G401 (cell line): Measurements from ENCODE around the gene FBF1. TPM values are rescaled to one million over a fixed set of nuclear protein-coding genes. Genes with fewer than 3 reads are reported as not detected.

Source experiments
- DNase-seq: peaks from one replicate; pipeline ENCODE4 v3.0.0-alpha.2; 2015; ENCODE audit warnings: low spot score
- in situ Hi-C: cut with HindIII; loops from 2 replicates; pipeline ENCODE4 v1.10.0; 2016; ENCODE audit warnings: low sequenced_read_pairs, mixed read lengths
- total RNA-seq: library from RNA; depleted of rRNA; stranded (reverse); fragments of >200 nt; shearing (Covaris generic); gene quantifications from 2 replicates; pipeline ENCODE4 v1.2.3, GENCODE V29; 2014

The FBF1 gene
- total RNA-seq, 1 experiment from 2014 or later: 21.6 TPM

DNA sequence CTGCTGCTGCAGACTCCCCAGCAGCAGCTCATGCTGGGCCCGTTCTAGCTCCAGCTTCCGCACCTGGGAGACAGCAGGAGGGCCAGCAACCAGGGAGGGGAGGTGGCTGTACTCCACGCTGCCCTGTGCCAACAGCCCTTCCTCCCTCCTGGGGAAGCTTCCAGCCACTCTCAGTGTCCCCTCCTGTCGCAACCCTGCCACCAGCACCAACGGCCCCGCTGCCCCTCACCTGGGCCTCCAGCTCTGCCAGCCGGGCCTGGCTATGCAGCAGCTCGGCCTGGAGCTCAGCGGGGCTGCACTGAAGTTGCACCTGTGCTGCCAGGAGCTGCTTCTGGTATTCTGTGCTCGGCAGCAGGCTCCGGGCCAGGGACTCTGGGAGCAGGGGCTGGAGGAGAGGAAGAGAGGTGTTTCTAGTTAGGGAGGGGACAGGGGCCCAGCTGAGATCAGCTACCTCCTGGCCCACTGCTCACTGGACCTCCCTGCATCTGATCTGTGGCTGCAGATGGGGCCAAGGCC is 20.7 kb downstream of the FBF1 start:
- in situ Hi-C loops: loop anchor here (25.0 kb wide), 1 partner anchor 117 kb away; the partner anchor contains the start of gene EVPL
- peak; percentile 75 for DNase-seq

DNA sequence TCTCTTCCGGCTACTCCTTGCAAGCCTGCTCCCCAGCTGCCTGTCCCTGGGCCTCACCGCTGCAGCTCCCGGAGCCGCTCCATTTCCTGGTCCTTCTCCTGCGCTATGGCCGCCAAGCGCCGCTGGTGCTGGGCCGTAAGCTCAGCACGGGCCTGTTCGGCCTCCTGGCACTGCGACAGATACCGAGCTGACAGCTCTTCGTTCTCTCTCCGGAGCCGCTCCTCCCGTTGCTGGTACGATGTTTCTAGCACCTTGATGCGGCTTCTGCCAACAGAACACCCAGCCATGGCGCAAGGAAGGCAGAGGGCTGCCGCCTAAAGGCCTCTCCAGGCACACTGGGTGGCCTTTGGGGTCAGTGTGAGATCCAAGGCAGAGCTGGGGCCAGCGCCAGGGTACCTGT is 21.2 kb downstream of the FBF1 start:
- DNase-seq: no peak
- in situ Hi-C loops: loop anchor here (25.0 kb wide), 1 partner anchor 118 kb away; the partner anchor contains the start of gene EVPL

DNA sequence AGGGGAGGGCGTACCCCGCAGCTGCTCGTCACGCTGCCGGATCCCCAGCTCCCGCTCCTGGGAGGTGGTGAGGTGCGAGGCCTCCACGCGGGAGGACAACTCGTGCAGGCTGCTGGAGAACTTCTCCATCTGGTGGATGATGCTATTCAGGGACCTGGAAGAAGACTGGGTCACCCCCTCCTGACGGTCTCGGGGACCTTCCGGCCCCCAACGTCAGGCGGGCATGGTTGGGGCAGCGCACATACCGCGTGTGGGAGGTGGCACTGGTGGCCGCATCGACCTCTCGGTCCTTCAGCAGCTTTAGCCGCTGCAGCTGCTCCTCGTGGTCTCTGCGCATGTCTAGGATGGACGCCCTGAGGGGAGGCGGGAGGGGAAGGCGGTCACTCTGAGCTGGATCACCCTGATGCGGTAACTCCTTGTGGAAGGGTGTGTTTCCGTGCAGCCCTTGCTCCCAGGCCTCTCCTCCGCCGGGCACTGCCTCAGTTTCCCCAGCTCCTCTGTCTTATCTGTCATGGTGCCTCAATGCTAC is 22.9 kb downstream of the FBF1 start:
- DNase-seq: no peak
- in situ Hi-C loops: loop anchor here (25.0 kb wide), 1 partner anchor 119 kb away; the partner anchor contains the start of gene EVPL

DNA sequence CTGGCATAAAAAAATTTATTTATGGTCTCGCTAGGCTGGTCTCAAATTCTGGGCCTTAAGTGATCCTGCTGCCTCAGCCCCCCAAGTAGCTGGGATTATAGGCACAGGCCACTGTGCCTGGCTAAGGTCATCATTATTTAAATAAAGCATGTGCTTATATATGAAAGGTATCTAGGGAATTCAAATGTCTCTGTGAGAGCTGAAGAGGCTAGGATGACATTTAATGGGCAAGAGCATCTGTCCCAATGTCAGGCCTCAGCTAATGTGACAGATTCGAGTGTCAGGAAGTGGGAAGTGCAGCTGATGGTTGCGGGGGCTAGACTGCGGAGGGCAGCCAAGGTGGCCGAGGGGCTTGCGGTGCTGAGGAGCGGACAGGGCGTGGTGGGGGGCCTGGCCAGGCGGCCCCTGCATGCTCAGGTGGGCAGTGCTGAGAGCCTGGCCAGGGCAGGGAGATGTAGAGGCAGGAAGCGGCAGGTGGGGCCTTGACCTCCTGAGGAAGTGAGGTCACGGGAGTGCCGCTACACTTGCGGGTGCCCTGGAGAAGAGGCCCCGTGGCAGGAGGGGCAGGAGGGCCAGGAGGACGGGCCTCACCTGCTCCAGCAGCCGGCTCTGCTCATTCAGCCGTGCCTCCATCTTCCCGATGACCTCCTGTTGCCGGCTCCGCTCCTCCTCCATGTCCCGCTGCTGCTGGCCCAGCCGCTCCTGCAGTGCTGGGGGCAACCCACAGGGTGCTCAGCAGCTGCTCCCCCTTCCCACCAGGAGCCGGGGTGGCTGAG is 23.5 kb downstream of the FBF1 start:
- in situ Hi-C loops: loop anchor here (25.0 kb wide), 1 partner anchor 120 kb away; the partner anchor contains the start of gene EVPL

DNA sequence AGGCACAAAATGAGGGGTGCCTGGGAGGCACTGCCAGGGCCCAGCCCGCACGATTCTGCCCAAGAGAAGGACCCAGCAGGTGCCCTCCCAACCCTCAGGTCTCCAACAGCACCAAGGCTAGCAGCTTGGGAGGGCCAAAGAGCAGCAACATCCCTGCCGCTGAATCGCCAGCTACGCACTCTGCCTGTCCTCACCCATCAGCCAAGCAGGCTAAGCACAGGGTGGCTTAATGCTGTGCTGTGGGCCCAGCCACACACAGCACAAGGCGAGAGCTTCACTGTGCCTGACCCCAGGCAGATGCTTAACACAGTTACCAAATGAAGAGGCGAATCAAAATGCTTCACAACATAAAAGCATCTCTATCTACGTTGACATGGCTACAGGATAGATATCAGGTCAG is 25.6 kb downstream of the FBF1 start:
- in situ Hi-C loops: loop anchor here (25.0 kb wide), 1 partner anchor 122 kb away; the partner anchor contains the start of gene EVPL

More for the DNA sequence above, 23.5 kb downstream of the FBF1 start:
- DNase-seq: no peak

DNA sequence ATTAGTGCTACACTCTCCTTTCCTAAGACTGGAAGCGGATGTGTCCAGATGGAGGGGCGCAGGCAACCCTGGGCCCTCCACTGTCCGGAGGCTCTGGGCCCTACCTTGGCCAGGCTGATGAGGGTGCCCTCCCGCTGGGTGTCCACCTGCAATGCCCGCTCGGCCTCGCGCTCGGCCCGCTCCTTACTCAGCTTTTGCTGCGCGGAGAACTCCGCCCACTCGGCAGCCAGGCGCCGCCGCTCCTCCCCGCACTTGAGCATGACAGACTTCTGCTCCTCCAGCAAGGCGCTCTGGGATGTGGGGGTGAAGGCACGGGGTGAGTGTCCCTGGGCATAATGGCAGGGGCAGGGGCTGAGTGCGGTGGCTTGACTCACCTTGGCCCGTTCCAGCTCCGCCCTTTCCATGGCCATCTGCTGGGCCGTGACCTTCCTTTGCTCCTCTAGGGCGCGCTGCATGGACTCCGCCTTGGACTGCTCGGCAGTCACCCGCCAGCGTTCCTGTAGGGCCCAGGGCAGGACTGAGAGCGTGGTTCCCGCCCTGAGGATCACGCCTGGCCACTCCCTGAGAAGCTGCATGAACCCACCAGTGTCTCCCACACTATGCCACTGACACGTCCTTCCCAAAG is 26.1 kb downstream of the FBF1 start:
- DNase-seq: no peak
- in situ Hi-C loops: loop anchor here (25.0 kb wide), 1 partner anchor 123 kb away; the partner anchor contains the start of gene EVPL

More for the DNA sequence above, 25.6 kb downstream of the FBF1 start:
- DNase-seq: no peak

DNA sequence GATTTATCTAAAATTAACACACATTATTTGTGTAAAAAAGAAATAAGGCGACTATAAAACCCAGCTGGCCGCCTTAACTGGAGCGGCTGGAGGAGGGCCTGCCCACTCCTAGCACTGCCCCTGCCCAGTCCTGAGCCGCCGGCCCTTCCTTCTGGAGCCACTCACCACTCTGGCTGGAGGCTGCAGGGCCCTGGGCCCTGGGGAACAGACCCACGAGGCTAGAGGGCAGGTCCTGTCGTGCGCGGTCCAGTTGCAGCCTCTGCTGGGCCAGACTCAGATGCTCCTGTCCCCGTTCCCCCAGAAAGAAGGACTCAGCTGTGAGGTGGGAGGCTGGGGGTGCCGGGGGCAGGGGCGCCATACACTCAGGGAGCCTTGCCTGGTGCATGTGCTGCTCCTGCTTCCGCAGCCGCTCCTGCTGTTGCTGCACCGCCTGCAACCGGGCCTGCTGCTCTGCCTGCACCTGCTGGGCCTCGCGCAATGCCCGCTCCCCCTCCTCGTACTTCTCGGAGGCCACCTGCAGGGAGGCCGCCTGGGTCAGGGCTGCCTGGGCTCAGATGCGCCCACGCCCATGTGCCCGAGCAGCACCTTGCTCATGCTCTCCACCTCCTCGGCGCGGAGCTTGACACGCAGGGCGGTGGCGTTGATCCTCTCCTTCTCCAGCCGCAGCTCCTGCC is 27.2 kb downstream of the FBF1 start:
- in situ Hi-C loops: loop anchor here (25.0 kb wide), 1 partner anchor 124 kb away; the partner anchor contains the start of gene EVPL

DNA sequence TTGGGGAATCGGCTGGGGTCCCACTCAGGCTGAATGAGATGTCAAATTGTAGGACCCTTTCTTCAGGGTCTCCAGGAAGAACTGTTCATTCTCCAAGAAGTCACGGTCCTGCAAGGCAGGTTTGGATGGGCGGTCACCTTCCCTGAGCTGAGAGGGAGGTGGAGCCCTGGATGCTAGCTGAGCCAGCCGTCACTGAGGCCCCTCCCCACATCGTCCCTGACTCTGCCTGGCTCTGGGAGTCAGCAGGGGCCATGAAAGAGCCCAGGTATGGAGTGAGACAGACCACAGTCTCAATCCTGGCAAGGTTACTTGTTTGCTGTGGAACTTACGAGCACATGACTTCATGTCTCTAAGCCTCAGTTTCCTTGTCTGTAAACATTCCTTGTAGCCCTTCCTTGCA is 30.1 kb downstream of the FBF1 start:
- in situ Hi-C loops: loop anchor here (25.0 kb wide), 1 partner anchor 127 kb away; the partner anchor contains the start of gene EVPL
- no peak for DNase-seq

More for the DNA sequence above, 27.2 kb downstream of the FBF1 start:
- DNase-seq: no peak

DNA sequence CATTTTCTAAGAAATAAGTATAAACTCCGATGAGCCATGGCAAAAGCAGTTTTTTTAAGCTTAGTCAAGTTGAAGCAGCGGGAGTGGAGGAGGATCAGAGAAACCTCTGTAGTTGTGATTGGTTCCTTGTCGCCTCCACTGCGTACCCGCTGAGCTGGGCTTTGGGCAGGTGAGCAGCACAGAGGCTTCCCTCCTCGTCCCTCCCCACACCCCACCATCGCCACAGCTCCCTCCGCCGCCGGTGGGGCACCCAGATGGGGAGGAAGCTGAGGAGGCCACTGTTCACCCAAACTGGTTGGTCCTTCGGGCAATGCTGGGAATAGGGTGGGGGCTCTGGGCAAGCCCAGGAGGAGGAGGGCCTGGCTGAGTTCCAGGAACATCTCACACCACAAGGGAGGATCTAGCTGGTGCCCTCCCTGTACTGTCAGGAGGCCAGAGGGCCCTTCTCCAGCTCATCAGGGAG is 31.0 kb downstream of the FBF1 start:
- no peak for DNase-seq
- in situ Hi-C loops: loop anchor here (10.0 to 25.0 kb wide), 2 partner anchors 127 to 345 kb away; partner anchors contain the start of gene EVPL

DNA sequence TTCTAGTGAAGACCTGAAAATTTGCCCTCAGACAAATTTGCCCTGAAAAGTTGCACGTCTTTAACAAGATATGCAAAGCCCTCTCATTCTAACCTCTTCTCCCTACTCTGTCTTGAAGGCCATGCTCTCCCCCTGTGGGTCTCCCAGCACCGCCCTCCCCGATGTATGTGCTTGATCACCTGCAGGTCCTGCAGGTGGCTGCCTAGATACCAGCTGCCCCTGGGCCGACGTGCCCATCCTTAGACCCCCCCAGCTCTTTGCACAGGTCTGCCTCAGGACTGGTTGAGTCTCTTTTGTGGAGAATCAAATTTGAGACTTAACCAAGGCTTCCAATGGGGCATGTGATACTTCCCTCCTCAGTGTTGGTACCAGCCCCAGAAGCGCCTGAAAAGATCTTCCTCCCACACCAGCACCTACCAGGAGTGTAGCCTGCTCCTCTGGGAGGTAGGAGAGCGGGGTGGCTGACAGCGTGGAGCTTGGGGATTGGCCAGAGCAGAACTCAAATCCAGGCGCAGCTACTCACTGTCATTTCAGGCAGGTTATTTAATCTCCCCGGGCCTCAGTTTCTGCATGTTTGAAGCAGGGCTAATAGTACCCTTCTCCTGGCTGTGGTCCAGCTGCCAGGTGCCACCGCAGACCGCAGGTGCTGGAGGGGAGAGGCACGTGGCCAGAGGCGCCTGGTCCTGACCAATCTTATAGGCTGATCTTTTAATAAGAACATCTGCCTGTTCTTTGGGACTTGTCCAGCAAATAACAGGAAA is 31.6 kb downstream of the FBF1 start:
- in situ Hi-C loops: loop anchor here (10.0 to 25.0 kb wide), 2 partner anchors 128 to 346 kb away; partner anchors contain the start of gene EVPL
- no peak for DNase-seq

DNA sequence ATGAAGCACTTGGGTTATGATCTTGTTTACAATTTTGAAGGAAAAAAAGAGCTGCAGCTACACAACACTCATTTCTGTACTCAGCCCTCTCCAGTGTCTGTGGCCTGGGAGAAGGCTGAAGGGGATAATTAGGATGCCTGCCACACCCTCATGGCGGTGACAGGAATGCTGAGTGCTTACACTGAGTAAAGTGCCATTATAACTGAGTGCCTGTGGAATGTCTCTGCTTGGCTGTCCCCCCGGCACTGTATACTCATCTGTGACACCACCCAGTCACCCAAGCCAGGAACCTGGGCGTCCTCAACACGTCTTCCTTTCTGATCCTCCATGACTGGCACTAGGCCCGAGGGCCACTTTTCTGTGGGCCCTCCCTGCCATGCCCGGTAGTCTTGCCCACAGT is 32.6 kb downstream of the FBF1 start:
- in situ Hi-C loops: loop anchor here (10.0 to 25.0 kb wide), 2 partner anchors 129 to 347 kb away; partner anchors contain the start of gene EVPL
- DNase-seq: no peak

DNA sequence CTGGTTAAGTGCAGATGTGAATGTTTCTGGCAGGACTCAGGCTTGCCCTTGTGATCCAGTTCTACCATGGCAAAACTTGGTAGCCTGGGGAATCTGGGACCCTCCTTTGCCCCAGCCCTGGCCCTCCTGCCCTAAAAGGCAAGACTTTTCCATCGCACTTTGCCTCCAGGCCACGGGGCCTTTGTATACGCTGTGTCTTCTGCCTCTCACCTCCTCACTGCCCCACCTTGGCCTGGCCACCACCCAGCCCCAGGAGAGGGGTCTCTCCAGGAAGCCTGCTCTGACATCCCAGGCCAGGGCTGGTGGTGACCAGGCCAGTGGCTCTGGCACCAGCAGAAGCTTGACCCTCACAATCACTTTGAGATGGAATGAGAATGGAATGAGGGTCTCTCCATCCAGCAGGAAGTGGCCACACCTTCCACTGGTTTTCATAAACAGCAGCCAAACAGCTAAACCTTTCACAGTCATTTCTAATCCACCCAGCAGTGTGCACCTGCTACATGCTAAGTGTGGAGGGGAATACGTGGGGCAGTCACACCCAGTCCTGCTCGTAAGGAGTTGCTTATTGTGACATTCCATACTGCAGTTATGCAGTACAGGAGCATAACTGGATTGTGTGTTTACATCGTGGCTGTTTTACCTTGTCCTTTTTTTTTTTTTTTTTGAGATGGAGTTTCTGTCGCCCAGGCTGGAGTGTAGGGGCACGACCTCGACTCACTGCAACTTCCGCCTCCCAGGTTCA is 34.5 kb downstream of the FBF1 start:
- no peak for DNase-seq
- in situ Hi-C loops: loop anchor here (10.0 to 25.0 kb wide), 2 partner anchors 131 to 348 kb away; partner anchors contain the start of gene EVPL

DNA sequence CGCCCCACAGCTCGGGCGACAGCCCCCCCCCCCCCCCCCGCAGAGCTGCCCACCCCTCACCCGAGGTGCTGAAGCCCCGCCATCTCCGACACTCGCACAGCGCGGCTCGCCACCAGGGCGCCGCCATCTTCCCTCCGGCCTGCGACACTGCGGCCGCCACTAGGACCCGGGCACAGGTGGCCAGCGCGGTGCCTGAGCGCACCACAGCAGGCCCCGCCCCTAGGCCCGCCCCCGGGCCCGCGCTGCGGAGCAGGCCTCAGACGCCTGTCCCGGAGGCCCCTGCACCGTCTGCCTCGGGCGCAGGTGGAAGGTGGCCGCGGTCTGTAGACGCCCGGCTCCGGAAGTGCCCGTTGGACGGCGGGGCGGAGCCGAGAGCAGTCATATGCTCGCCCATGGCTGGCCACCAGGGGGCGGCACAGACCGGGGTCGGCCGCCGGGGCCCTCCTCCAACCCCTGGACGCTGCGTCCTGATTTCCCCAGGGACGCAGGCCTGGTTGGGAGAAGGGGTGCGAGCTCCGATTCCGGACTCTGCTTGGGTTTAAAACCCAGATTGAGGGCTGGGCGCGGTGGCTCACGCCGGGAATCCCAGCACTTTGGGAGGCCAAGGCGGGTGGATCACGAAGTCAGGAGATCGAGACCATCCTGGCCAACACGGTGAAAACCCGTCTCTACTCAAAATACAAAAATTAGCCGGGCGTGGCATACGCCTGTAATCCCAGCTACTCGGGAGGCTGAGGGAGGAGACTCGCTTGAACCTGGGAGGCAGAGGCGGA is 35.9 kb downstream of the FBF1 start, which contains the start of gene MRPL38:
MRPL38 (minus strand) TSS at position 136 of the 773 bp plus-strand sequence; CDS start at position 127, 9 bp downstream.
- peak; percentile 94 for DNase-seq
- in situ Hi-C loops: loop anchor here (10.0 to 25.0 kb wide), 2 partner anchors 132 to 350 kb away; partner anchors contain the start of gene EVPL

DNA sequence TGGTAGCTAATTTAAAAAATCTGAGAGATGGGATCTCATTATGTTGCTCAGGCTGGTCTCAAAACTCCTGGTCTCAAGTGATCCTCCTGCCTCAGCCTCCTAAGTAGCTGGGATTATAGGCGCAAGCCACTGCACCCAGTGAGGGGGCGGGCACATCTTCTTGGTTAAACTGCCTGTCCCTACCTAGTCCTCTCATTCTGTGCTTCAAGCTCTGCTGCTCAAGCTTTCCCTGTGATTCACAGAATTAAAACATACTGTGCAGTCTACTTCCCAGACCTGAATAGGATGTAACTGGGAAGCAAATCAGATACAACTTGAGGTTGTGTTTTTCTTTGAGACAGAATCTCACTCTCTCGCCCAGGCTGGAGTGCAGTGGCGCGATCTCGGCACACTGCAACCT is 38.4 kb downstream of the FBF1 start:
- DNase-seq: no peak
- in situ Hi-C loops: loop anchor here (10.0 to 25.0 kb wide), 2 partner anchors 135 to 352 kb away; partner anchors contain the start of gene EVPL

DNA sequence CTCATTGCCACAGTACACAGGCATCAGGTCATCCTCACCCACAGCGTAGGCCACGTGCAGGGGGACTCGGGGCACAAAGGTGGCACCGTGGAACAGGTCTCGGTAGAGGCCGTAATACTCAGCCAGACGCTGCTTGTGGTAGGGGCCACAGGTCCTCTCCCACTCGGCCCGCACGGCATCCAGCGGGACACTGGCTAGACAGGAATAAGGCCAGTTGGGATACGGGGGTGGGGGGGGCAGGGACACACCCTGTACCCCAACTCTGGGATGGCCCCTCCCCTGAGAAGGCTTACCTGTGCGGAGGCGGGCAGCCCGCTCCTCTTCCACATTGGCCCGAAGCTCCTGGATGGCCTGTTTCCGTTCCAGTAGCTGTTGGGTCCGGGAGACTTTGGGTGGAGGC is 39.1 kb downstream of the FBF1 start:
- DNase-seq: no peak
- in situ Hi-C loops: loop anchor here (10.0 to 25.0 kb wide), 2 partner anchors 136 to 353 kb away; partner anchors contain the start of gene EVPL
